Measurements from ENCODE around the gene FBXO24.

DNA sequence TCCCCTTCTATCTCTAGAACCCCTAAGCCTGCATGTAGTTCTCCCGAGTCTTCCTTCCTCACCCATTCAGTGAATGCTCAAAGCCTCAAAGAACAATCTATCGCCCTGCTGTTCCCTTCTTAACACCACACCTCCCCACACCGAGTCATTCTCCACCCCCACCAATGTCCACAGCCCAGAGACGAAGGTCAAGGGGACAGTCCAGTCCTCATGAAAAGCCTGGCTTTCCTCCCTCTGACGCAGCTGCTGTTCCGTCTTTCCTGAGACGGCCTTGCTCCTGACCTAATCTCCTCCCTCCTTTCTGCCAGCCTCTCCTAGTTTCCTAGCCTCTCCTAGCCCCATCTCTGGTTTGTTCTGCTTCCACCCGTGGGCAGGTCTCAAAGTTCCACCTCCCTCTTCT is 35.4 kb downstream of the FBXO24 start:
- TF ChIP-seq POLR2A (IDR thresholded peaks at IDR 0.05), result no peak
- TF ChIP-seq, protein P1, sequence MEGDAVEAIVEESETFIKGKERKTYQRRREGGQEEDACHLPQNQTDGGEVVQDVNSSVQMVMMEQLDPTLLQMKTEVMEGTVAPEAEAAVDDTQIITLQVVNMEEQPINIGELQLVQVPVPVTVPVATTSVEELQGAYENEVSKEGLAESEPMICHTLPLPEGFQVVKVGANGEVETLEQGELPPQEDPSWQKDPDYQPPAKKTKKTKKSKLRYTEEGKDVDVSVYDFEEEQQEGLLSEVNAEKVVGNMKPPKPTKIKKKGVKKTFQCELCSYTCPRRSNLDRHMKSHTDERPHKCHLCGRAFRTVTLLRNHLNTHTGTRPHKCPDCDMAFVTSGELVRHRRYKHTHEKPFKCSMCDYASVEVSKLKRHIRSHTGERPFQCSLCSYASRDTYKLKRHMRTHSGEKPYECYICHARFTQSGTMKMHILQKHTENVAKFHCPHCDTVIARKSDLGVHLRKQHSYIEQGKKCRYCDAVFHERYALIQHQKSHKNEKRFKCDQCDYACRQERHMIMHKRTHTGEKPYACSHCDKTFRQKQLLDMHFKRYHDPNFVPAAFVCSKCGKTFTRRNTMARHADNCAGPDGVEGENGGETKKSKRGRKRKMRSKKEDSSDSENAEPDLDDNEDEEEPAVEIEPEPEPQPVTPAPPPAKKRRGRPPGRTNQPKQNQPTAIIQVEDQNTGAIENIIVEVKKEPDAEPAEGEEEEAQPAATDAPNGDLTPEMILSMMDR (IDR thresholded peaks at IDR 0.05), result no peak
- TF ChIP-seq EP300 (IDR thresholded peaks at IDR 0.05), result no peak

All from stomach (tissue), 4 donors.